Epidermal melanocyte (primary cell): ENCODE data around the gene OPTN.
"Not testable (repeated sequence)": the region's sequence is repeated elsewhere in the genome, so short reads cannot be mapped to it uniquely, and the experiment has no call there.

Source experiments
- DNase-seq: peaks from one replicate; pipeline ENCODE4 v3.0.0; 2011; ENCODE audit warnings: low spot score; ENCODE audit not compliant: insufficient read length

Gene OPTN

DNA sequence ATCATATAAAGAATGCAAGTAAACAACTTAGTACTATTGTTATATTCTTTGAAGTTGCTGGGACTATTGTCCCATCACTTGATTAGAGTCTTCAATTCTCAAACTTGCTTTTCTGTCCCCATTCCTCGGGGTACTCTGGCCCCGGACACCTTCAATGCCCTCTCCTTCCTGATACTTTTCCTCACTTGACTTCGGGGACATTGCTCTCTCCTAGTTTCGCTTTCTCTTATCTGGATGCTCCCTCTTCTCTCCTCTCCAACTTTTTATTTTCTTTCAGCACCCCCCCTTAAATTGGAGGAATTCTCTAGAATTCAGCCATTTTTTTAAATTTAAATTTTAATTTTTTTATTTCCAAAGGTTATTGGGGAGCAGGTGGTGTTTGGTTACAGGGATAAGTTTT is 10.6 kb upstream of the OPTN start:
- no peak for DNase-seq

DNA sequence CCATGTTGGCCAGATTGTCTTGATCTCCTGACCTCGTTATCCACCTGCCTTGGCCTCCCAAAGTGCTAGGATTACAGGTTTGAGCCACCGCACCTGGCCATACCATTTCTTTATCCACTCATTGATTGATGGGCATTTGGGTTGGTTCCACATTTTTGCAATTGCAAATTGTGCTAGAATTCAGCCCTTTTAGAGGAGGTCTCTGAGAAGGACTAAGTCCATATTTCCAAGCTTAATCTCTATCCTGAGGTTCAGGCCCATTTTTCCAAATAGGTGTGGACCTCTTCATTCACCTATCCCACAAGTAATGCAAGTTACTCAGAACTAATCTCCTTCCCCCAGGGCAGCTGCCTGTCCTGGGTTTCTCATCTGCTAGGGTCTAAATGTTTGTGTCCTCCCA is 9.7 kb upstream of the OPTN start:
- DNase-seq: no peak

DNA sequence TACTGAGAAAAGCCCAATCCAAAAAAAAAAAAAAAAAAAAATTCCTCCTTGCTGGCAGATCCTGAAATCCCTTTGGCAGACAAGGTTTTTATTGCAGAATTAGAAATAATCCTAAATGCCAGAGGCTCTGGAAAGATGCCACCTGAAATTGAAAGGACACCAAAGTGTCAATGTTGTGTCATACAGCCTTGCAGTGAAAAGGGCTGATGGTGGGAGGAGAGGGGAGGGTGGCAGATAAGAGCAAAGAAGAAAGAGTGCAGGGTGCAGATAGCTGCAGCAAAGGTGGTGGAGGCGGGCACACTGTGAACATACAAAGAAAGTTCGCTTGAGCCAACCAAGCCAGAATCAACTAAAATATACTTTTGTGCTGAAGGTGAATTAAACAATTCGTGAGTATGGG is 8.2 kb upstream of the OPTN start:
- DNase-seq: no peak

DNA sequence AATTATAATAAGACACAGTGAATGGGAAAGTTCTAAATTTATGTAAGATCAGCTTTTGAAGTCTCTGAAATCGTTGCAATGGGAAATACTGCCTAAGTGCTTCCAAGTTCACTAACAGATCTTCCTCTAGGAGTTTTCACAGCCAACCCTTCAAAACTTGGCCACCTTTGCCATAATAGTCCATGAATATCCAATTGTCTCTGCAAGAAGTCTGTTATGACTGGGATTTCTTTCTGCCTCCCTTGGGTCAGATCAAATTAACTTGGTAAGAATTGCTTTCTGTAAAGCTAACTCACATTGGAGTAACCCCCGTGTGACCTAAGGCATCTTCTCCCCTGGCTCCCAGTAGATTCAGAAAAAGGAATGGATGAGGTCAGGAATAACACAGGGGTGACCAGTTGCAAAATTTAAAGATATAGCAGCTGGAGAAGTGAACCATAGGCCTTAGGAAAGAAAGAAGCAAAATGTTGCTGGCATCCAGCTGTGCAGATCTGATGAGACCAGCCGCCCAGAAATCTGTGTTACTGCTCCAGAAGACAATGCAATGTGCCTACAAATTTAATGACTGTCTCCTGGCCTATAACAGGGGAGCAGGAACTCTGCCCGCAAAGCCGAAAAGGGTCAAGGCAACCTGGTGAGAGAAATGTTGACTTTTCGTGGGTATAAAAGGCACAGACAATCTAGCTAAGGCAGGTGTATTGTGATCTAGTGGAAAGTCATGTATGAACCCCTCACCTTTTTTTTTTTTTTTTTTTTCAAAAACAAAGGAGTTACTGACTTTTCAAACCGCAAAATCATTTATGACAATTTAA is 7.5 kb upstream of the OPTN start:
- DNase-seq: no peak

DNA sequence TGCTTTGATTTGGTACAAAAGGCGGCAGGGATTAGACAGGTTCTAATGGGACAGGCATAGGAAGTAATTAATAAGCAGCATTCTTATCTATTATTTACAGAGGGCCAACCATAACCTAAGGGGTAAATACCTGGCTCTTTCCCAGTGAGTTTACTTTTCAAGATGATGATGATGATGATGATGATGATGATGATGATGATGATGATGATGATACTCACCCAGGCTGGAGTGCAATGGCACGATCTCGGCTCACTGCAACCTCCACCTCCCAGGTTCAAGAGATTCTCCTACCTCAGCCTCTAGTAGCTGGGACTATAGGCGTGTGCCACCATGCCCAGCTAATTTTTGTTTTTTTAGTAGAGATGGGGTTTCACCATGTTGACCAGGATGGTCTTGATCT is 5.9 kb upstream of the OPTN start:
- not testable (repeated sequence) for DNase-seq

DNA sequence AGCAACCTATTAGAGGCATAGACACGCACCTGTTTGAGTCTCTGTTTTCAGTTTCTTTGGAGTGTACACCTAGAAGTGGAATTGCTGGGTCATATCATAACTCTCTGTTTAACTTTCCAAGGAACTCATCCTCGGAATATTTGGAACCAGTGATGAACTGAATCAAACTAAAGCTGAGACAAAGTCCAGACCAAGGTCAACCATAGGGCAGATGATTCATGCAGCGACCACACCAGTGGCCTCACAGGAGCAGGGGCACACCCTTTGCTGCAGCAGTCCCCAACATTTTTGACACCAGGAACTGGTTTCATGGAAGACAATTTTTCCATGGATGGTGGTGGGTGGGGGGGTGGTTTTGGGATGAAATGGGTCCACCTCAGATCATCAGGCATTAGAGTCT is 4.9 kb upstream of the OPTN start:
- no peak for DNase-seq

DNA sequence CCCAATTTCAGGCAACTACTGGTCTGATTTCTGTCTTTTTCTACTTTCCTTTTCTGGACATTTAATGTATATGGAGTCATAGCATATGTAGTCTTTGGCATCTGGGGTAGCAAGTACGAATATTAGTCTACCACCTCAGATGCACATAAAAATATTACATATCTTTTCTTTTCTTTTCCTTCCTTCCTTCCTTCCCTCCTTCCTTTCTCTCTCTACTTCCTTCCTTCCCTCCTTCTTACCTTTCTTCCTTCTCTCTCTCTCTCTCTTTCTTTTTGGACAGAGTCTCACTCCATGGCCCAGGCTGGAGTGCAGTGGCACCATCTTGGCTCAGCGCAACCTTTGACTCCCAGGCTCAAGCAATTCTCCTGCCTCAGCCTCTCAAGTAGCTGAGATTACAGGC is 4.0 kb upstream of the OPTN start:
- no peak for DNase-seq

DNA sequence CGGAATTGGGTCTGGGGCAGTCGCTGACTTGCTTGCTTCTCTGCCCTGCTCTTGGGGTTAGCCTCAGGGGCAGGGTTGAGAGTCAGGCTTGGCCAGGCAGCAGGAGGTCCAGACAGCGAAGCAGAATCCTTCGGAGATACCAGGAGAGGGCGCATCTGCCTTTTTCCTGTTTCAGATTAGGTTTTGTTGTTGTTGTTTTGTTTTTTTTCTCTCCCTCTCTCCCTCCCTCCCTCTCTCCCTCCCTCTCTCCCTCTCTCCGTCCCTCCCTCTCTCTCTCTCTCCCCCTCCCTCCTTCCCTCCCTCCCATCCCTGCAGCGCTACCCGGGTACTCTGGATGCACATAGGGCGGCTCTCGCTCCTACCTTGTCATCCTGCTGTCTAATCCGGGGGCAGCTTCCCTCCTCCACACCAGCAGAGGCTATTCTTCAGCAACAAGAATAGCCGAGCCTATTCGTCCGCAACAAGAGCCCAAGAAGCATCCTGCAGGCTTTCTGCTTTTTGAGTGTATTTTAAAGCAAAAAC is 758 bp upstream of the OPTN start:
- peak; percentile 64 for DNase-seq

DNA sequence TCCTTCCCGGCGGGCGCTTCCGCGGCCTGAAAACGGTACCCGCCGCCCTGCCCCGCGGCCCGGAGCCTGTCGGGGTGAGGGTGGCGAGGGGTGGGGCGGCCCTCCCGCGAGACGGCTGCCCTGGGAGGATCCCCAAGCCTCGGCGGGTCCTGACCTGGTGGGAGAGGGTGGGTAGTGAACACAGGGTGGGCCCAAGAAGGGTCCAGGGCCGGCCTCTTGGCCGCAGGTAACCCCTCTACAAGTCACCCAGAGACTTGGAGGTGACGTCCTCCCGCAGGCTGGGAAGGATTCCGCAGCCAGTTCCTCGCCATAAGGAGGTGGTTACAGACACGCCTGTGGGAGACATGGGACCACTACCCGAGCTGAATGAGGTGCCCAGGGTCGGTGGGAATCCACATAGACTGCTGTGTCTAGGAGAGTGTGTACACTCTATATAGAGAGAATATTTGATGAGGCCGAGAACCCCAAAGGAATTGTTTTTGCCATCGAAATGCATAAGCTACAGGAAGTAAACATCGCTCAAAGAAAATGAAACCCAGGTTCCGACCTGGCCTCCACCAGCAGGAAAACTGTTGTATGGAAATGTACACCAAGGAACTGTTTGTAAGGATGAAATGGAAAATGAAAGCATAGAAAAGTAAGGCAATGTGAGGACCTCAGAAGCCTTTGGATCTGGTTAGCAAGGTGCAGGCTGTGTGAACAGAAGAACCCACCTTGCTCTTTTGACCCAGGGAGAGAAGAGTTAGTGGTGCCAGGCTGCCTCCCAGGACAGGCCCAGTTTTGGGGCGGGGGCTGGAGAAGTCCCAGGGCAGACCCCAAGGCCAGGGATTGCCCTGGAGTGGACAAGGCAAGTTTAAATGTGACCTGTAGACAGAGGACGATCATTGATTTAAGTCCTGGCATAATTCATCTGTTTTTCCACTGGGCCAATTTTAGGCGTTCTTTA is 659 bp downstream of the OPTN start:
- no peak for DNase-seq

DNA sequence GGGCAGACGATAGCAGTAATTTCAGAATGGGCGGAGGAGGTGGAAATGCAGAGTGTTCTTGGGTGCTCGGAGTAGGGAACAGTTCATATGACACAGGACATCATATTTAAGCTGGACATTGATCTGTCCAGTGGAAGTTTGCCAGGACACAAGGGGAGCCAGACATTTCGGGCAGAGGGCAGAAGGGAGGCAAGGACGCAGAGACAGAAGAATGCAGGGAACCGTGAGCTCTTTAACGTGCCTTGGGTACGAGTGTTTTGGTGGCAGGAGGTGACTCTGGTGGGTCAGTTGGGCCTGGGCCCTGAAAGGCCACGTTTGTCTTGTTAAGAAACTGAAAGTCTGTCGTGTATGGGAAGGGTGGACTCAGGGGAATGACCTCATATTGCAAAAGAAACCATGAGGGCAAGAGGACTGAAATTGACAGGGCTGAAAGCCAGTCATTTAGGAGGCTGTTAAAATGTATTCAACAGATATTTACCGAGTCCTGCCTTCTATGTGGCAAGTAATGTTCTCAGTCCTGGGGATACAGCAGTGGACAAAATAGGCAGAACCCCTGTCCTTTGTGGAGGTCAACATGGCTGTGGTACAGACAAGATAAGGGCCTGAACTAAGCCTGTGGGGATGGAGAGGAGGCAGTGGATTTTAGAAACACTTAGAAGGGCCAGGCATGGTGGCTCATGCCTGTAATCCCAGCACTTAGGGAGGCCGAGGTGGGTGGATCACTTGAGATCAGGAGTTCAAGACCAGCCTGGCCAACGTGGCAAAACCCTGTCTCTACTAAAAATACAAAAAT is 2.2 kb downstream of the OPTN start:
- no peak for DNase-seq

DNA sequence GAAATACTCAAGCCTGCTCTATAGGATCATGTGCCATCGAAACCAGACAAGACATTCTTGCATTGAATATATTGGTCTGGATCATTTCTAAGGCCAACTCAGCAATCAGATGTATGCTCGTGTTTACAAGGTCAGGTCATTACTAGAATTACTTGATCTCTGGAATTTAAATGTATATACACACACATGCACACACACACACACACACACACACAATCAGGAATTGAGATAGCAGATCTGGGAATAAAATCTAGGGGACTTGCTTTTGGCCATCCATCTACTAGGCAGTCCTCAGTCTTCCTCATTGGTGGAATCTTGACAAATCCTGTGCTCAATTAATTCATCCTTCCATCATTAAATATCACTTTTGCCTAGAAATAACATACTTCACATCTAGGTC is 3.6 kb downstream of the OPTN start:
- DNase-seq: no peak

DNA sequence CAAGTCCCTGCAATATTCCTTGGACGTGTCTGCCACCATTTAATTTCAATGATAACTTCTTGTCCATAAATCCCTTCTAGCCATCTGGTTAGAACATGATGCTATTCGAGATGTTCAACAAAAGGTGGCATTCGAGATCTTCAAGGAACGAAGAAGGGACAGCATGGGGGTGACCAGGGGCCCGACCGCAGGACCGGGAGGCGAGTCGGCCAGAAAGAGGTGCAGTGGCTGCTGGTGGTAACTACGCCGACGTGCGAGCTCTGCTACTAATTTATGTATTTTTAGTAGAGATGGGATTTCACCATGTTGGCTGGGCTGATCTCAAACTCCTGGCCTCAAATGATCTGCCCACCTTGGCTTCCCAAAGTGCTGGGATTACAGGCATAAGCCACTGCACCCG is 4.7 kb downstream of the OPTN start:
- no peak for DNase-seq

DNA sequence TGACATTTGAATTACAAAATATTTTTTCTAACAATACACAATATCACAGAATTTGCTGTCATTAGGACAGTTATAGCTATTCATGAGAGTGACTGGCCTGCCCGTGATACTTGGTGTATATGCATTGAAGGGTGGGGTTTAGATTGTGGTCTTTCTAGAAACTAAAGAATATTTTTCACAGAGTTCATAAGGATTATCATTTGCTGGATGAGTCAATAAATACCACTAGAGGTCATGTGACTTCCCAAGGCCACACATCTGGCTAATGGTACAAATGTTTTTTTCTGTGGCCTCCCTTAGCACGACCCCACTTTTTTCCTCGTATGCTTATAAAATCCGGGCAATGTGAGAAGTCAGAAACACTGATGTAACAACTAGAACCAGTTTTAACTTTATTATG is 5.2 kb downstream of the OPTN start:
- DNase-seq: no peak

DNA sequence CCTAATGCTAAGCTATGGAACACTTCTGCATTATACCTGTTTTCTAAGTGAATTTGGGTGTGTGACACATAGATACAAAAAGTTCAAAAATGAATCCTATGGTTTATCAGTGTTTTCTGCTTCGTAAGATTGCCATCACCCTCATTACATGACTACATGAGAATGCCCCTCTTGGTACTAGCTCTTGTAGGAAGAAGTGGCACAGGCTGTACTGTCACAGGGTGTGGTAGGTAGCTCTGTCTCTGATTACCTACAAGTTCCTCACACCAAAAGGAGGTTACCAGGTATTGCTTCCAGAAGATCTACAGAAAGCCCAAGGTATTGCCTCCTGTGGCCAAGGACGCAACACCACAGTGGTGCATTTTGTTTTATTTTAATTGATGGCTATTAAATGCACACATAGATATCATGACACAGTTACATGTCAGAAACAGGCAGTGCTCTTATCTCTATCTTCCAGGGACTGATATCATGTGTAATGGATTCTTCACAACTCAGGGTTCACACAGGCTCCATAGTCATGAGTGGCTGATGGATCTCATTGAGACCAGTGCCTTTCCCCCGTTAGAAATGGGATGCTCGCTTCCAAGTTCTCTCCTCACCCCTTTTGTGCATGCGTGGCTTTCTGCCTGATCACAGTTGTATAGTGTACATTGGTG is 6.6 kb downstream of the OPTN start:
- no peak for DNase-seq

DNA sequence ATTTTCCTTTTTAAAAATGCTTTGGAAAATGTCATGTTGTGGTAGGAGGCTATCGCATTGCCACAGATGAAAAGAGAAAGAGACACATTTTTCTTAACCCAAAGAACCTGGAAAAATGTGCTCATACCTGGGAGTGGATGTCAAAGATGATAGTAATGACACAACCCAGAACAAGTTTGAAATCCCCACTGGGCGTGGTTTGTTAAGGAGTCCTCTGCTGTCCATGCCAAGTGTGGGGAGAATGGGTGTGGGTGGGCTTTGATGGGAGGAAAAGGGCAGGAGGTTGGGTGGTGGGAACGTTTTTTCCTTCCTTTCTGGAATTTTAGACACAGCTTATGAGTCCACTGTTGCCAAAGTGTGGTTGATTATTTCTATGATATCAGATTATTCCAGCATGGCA is 10.9 kb downstream of the OPTN start:
- no peak for DNase-seq

DNA sequence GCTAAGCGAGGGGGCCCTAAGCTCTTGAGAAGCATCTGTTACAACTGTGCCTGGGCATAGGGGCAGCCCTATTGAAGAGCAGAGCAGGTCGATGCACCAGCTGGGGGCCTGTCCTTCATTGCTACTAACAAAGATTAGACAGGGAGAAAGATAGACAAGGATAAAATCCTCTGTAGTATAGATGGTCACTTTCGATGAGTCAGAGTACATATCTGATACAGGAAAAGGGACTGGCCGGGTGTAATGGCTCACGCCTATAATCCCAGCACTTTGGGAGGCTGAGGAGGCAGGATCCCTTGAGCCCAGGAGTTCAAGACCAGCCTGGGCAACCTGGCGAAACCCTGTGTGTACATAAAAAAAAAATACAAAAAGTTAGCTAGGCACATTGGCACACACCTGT is 13.6 kb downstream of the OPTN start:
- no peak for DNase-seq

DNA sequence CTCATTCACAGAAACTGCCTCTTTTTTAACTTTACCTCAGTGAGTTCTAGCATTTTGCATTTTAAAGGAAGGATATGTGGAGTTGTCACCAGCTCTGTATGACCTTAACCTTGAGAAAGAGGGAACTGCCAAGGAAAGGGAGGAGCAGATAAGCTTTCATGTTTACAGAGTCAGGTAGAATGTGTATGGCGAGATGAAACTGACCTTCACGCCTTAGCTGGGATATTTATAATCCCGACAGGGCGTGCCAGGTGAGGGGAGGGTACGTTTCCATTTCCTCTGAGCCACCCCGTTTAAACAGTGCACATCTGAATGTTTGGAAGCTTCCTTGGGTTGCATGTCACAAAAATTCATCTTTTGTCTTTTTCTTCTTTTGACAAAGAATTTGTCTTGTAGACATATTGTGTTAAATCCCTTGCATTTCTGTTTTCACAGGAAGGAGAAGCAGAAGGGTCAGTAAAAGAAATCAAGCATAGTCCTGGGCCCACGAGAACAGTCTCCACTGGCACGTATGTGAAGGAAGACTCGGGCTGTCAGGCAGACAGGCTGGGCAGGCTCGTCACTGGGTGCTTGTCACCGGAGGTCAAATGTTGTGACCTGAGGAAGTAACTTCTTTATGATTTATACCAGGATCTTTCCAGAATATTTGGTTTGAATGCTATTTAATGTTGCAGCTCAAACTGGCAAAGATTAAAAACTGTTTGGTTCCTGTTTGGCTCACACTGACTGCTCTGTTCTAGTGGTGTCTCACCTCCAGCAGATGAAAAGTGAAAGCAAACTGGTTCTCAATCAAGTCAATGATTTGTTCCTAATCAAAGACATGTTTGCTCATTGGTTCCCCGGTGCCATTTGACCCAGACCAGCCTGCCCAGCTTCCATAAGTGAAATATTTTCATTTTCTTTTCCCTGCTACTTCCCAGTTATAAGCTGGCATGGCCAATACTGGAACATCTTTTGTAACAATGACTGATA is 16.2 kb downstream of the OPTN start:
- no peak for DNase-seq

DNA sequence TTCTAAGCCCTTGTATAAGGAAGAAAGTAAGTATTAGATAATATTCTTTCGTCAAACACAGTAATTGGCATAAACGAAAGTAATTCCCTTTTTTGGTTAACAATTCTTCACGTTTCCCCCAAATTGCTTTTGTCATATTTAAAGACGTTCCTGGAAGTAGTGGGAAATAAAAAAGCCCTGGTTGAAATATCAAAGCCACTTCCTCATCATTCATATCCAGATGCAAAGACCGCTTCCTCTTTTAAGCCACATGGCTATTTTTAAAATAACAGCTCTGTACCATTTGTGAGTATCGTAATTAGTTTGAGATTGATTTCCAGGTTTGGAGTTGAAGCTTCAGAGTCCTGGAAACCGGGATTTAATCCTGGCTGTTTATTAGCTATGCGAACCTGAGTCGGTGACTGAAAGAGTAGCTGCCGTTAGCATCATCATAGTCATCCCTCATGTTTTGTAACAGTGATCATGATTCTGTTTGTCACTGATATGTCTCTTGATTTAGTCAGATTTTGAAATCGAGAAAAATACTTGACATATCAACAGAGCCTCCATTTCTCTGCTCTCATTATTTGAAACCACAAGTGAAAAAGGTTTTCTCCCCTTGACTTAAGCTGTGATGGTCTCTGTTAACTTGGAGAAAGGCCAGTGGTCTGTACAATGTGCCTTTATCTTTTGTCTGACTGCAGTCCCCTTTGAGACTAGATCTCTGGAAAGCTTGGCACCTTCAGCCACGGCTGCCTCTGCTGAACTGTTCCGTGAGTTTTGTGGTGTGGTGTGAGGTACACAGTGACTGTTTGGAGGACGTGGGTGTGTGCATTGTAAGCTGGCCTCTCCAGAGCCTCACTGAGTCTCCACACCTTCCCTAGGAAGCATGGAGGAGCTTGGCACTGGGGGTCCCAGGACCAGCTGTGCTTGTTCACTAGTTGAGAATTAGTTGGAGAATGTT is 18.1 kb downstream of the OPTN start:
- DNase-seq: no peak
